SK-N-MC (cell line): ENCODE results near the gene FAM187B.

Experiments used
- EZH2 ChIP-seq: fragments of 200-600 bp; sonication (generic); IDR thresholded peaks from one replicate; pipeline ENCODE4 v1.6.1; 2017; ENCODE audit warnings: antibody characterized with exemption
- POLR2AphosphoS5 ChIP-seq: IDR thresholded peaks from 2 replicates; pipeline ENCODE4 v1.6.1; 2012; ENCODE audit warnings: mild to moderate bottlenecking, low read depth, low read length, borderline replicate concordance

GRCh38 chr19:35262101-35262761 lies 33.7 kb upstream of the FAM187B start:
- no peak for TF ChIP-seq POLR2AphosphoS5
- TF ChIP-seq EZH2: no peak
